K562 (cell line): ENCODE results near the gene RIOK3. TPM values are rescaled to one million over a fixed set of nuclear protein-coding genes. Genes with fewer than 3 reads are reported as not detected.
A peak's percentile ranks its signal among the peaks of the same experiment; 100 is the strongest.

Experiments used
- BRD4 ChIP-seq: fragments of 200-600 bp; sonication (generic); IDR thresholded peaks from 2 replicates; pipeline ENCODE4 v1.6.1; 2017; ENCODE audit warnings: inconsistent platforms
- CBFB ChIP-seq: sonication (generic); formaldehyde crosslinking; IDR thresholded peaks from 2 replicates; pipeline ENCODE4 v1.4.0; 2020; ENCODE audit warnings: mild to moderate bottlenecking, missing genetic modification reagents
- CBX3 ChIP-seq, 2 experiments: IDR thresholded peaks; 1 replicate in 1 of 2; 2 replicates in 1 of 2; pipeline ENCODE4 v1.6.1; 2012; ENCODE audit warnings: inconsistent platforms in 2 of 2, low read length in 2 of 2, borderline replicate concordance in 1 of 2, control low read depth in 1 of 2
- CHD1 ChIP-seq: fragments of 200-600 bp; sonication (generic); IDR thresholded peaks from one replicate; pipeline ENCODE4 v1.6.1; 2012; ENCODE audit warnings: mild to moderate bottlenecking, moderate library complexity, low read length, inconsistent platforms
- DPF2 ChIP-seq: fragments of 450-650 bp; IDR thresholded peaks from 2 replicates; pipeline ENCODE4 v1.6.1; 2016
- EHMT2 ChIP-seq: fragments of 450-650 bp; IDR thresholded peaks from 2 replicates; pipeline ENCODE4 v1.6.1; 2018; ENCODE audit warnings: antibody characterized with exemption
- EWSR1 ChIP-seq: fragments of 450-650 bp; IDR thresholded peaks from 2 replicates; pipeline ENCODE4 v1.6.1; 2018; ENCODE audit warnings: borderline replicate concordance, mild to moderate bottlenecking, low read depth, moderate library complexity; ENCODE audit not compliant: partially characterized antibody
- FOS ChIP-seq: IDR thresholded peaks from 3 replicates; pipeline ENCODE4 v1.6.1; 2011; ENCODE audit not compliant: insufficient read length; ENCODE audit errors: extremely low read depth
- GABPB2 ChIP-seq: fragments of 250-450 bp; sonication (Bioruptor Pico); conservative IDR thresholded peaks from 2 replicates; pipeline ENCODE4 v1.5.1; 2021; ENCODE audit warnings: mild to moderate bottlenecking
- KDM2B ChIP-seq: fragments of 250-450 bp; sonication (Bioruptor Pico); IDR thresholded peaks from 2 replicates; pipeline ENCODE4 v1.8.0; 2021; ENCODE audit warnings: mild to moderate bottlenecking, moderate library complexity
- MTA1 ChIP-seq: fragments of 450-650 bp; IDR thresholded peaks from 2 replicates; pipeline ENCODE4 v1.6.1; 2017; ENCODE audit warnings: borderline replicate concordance
- NR4A1 ChIP-seq, 2 experiments: fragments of 250-450 bp in 1 of 2; fragments of 450-650 bp in 1 of 2; sonication (Bioruptor Pico) in 1 of 2; IDR thresholded peaks; 2 replicates each; pipeline versions ENCODE4 v1.4.0 to v1.6.1; 2016 to 2020; ENCODE audit warnings: mild to moderate bottlenecking in 2 of 2, missing compliant biosample characterization in 1 of 2, missing genetic modification characterization in 1 of 2, moderate library complexity in 1 of 2
- POLR2AphosphoS2 ChIP-seq: IDR thresholded peaks from 2 replicates; pipeline ENCODE4 v1.6.1; 2012; ENCODE audit warnings: low read length, improper control_type of control experiment
- PRMT5 ChIP-seq: sonication (generic); formaldehyde crosslinking; IDR thresholded peaks from 2 replicates; pipeline ENCODE4 v1.5.0; 2020; ENCODE audit warnings: missing genetic modification reagents
- SIN3B ChIP-seq: fragments of 450-650 bp; IDR thresholded peaks from 2 replicates; pipeline ENCODE4 v1.6.1; 2017; ENCODE audit warnings: low read depth, mild to moderate bottlenecking, moderate library complexity
- ZC3H4 ChIP-seq: sonication (generic); formaldehyde crosslinking; IDR thresholded peaks from 2 replicates; pipeline ENCODE4 v1.9.0; 2021; ENCODE audit warnings: missing genetic modification reagents, borderline replicate concordance
- ZNF121 ChIP-seq: sonication (generic); formaldehyde crosslinking; conservative IDR thresholded peaks from 2 replicates; pipeline ENCODE4 v1.8.0; 2022; ENCODE audit warnings: missing genetic modification reagents
- ZNF184 ChIP-seq: sonication (generic); formaldehyde crosslinking; IDR thresholded peaks from 2 replicates; pipeline ENCODE4 v1.5.0; 2020; ENCODE audit warnings: missing genetic modification reagents
- polyA plus RNA-seq, 8 experiments: library from polyadenylated mRNA; depleted of rRNA in 4 of 8; stranded (reverse) in 5 of 8; unstranded in 3 of 8; fragments of >200 nt; fragmentation: Nextera tagmentation in 2 of 8; fragmentation: Illumina TruSeq in 1 of 8; extraction: Ambion mirVana in 2 of 8; extraction: Trizol in 1 of 8; gene quantifications; 2 replicates each; pipeline versions ENCODE4 v1.2.1 to v1.2.3, GENCODE V29; 2011 to 2014; ENCODE audit warnings: inconsistent platforms in 1 of 8, missing spikeins in 1 of 8
- total RNA-seq, 7 experiments: library from RNA; depleted of rRNA in 6 of 7; stranded (reverse); fragments of >200 nt in 6 of 7; fragmentation: Illumina TruSeq in 2 of 7; extraction: Trizol in 2 of 7; gene quantifications; 2 replicates each; pipeline versions ENCODE4 v1.2.1 to v1.2.3, GENCODE V29; 2011 to 2021; ENCODE audit warnings: low replicate concordance in 1 of 7
- TF ChIP-seq, protein P1 (sequence below): sonication (generic); formaldehyde crosslinking; IDR thresholded peaks from 2 replicates; pipeline ENCODE4 v1.8.0; 2022; ENCODE audit warnings: mild to moderate bottlenecking, missing genetic modification reagents
- TF ChIP-seq, protein P2 (sequence below), 2 experiments: fragments of 250-450 bp in 1 of 2; fragments of 450-650 bp in 1 of 2; sonication (Bioruptor Pico) in 1 of 2; IDR thresholded peaks; 2 replicates each; pipeline versions ENCODE4 v1.6.1 to v1.8.0; 2016 to 2021; ENCODE audit warnings: mild to moderate bottlenecking in 2 of 2, moderate library complexity in 2 of 2, missing compliant biosample characterization in 1 of 2, missing genetic modification characterization in 1 of 2
- TF ChIP-seq, protein P3 (sequence below): fragments of 250-450 bp; sonication (Bioruptor Pico); IDR thresholded peaks from 2 replicates; pipeline ENCODE4 v1.5.0; 2021
- TF ChIP-seq, protein P4 (sequence below), 2 experiments: fragments of 200-800 bp in 1 of 2; sonication (Bioruptor generic) in 1 of 2; sonication (generic) in 1 of 2; formaldehyde crosslinking in 1 of 2; IDR thresholded peaks in 1 of 2; conservative IDR thresholded peaks in 1 of 2; 2 replicates each; pipeline versions ENCODE4 v1.5.0 to v1.6.1; 2016 to 2020; ENCODE audit warnings: missing compliant biosample characterization in 1 of 2, missing genetic modification characterization in 1 of 2, missing genetic modification reagents in 1 of 2
- TF ChIP-seq, protein P5 (sequence below): fragments of 250-450 bp; sonication (Bioruptor Pico); IDR thresholded peaks from 2 replicates; pipeline ENCODE4 v1.4.0; 2020

The RIOK3 gene
- total and polyA plus RNA-seq, 9 of the 15 experiments (the other 6 are each of a cell fraction or from before 2014, with no cell fraction given), result 21.4 to 89.5 (median 62.9) TPM

DNA sequence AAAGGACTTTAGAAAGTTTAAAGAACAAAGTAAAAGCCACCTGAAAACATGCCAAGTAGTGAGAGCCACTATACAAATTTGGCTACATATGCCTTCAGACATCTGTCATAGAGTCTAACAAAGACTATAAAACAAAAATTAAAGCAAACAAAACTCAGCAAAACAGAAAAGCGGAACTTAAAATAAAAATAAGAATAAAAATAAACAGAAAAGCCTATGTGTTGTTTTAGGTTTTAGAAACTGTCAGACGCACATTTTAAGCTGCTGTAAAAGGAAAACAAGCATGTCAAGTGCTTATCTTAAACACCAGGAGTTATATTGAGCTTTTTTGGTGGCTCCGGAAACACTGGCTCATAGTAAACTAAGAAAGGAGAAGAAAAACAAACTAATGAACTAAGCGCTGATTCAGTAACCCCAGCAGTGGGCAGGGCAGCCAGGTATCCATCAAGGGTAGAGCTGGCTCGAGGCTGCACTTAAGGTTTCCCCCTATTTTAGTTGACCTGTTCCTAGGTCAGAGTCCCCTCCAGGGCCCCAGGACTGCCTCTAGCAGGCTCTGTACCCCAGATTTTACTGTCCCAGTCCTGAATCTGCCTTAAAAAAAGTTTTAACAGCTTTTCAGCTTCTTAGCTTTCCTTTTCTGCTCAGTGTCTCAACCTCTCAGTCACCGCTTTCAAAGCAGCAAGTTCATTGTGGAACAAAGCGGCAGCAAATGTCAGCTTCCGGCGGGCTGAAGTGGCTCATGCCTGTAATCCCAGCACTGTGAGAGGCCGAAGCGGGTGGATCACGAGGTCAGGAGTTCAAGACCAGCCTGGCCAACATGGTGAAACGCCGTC is 34.9 kb downstream of the RIOK3 start (continued):
- no peak for TF ChIP-seq FOS
- TF ChIP-seq NR4A1 (CRISPR knock-in tag; IDR thresholded peaks at IDR 0.05), result no peak
- TF ChIP-seq NR4A1 (tag; IDR thresholded peaks at IDR 0.05), result no peak
- no peak for TF ChIP-seq GABPB2 (CRISPR knock-in tag)
- no peak for TF ChIP-seq CBX3 (IDR thresholded peaks at IDR 0.05; ENCODE audit: borderline replicate concordance in 1 of 2, low read length in 2 of 2)
- no peak for TF ChIP-seq SIN3B
- TF ChIP-seq ZC3H4 (CRISPR knock-in tag), result peak; percentile 55; the same call in 1 of the 2 replicates
- TF ChIP-seq BRD4, result 0 out of 2 replicates have a peak, but pooled peaks have one; percentile 47
- TF ChIP-seq, protein P1, sequence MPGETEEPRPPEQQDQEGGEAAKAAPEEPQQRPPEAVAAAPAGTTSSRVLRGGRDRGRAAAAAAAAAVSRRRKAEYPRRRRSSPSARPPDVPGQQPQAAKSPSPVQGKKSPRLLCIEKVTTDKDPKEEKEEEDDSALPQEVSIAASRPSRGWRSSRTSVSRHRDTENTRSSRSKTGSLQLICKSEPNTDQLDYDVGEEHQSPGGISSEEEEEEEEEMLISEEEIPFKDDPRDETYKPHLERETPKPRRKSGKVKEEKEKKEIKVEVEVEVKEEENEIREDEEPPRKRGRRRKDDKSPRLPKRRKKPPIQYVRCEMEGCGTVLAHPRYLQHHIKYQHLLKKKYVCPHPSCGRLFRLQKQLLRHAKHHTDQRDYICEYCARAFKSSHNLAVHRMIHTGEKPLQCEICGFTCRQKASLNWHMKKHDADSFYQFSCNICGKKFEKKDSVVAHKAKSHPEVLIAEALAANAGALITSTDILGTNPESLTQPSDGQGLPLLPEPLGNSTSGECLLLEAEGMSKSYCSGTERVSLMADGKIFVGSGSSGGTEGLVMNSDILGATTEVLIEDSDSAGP (CRISPR knock-in tag), result no peak
- no peak for TF ChIP-seq POLR2AphosphoS2
- no peak for TF ChIP-seq KDM2B (CRISPR knock-in tag)
- TF ChIP-seq, protein P2, sequence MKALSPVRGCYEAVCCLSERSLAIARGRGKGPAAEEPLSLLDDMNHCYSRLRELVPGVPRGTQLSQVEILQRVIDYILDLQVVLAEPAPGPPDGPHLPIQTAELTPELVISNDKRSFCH (CRISPR knock-in tag; IDR thresholded peaks at IDR 0.05), result no peak
- TF ChIP-seq, protein P2 (tag; IDR thresholded peaks at IDR 0.05), result peak; percentile 62
- TF ChIP-seq, protein P3, sequence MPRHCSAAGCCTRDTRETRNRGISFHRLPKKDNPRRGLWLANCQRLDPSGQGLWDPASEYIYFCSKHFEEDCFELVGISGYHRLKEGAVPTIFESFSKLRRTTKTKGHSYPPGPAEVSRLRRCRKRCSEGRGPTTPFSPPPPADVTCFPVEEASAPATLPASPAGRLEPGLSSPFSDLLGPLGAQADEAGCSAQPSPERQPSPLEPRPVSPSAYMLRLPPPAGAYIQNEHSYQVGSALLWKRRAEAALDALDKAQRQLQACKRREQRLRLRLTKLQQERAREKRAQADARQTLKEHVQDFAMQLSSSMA, result no peak
- TF ChIP-seq EHMT2, result peak; percentile 49; the same call in 1 of the 2 replicates
- no peak for TF ChIP-seq ZNF184 (CRISPR knock-in tag)
- TF ChIP-seq, protein P4, sequence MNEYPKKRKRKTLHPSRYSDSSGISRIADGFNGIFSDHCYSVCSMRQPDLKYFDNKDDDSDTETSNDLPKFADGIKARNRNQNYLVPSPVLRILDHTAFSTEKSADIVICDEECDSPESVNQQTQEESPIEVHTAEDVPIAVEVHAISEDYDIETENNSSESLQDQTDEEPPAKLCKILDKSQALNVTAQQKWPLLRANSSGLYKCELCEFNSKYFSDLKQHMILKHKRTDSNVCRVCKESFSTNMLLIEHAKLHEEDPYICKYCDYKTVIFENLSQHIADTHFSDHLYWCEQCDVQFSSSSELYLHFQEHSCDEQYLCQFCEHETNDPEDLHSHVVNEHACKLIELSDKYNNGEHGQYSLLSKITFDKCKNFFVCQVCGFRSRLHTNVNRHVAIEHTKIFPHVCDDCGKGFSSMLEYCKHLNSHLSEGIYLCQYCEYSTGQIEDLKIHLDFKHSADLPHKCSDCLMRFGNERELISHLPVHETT (CRISPR knock-in tag; conservative IDR thresholded peaks at IDR 0.05 in 1 of 2, IDR thresholded peaks at IDR 0.05 in 1 of 2), result no peak
- TF ChIP-seq CBFB (CRISPR knock-in tag), result no peak
- TF ChIP-seq DPF2, result peak; percentile 91
- TF ChIP-seq PRMT5 (CRISPR knock-in tag), result no peak
- no peak for TF ChIP-seq ZNF121
- no peak for TF ChIP-seq MTA1
- TF ChIP-seq, protein P5, sequence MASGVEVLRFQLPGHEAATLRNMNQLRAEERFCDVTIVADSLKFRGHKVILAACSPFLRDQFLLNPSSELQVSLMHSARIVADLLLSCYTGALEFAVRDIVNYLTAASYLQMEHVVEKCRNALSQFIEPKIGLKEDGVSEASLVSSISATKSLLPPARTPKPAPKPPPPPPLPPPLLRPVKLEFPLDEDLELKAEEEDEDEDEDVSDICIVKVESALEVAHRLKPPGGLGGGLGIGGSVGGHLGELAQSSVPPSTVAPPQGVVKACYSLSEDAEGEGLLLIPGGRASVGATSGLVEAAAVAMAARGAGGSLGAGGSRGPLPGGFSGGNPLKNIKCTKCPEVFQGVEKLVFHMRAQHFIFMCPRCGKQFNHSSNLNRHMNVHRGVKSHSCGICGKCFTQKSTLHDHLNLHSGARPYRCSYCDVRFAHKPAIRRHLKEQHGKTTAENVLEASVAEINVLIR (CRISPR knock-in tag), result no peak
- peak; percentile 66 for TF ChIP-seq CHD1
- TF ChIP-seq EWSR1, result no peak
